IPS DF 19.7 (cell line): ENCODE results near the gene TTC33.
"Not testable (repeated sequence)": the region's sequence is repeated elsewhere in the genome, so short reads cannot be mapped to it uniquely, and the experiment has no call there.

ENCODE experiments used
- DNase-seq: peaks from one replicate; pipeline ENCODE4 v3.0.0-alpha.2; 2013; ENCODE audit warnings: low read depth, low spot score

Gene TTC33, protein sequence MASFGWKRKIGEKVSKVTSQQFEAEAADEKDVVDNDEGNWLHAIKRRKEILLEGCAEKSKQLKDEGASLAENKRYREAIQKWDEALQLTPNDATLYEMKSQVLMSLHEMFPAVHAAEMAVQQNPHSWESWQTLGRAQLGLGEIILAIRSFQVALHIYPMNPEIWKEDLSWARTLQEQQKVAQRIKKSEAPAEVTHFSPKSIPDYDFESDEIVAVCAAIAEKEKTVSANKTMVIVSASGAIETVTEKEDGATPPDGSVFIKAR

GRCh38 chr5:40755407-40756365 lies at the start of gene TTC33:
Gene TTC33 (minus strand): TSS chr5:40755961. CDS start chr5:40747018, 8,943 bp downstream.
- peak; percentile 76 for DNase-seq

- DNase-seq: no peak
Measured at GRCh38 chr5:40801771-40802562, 46.2 kb upstream of the TTC33 start.

GRCh38 chr5:40799258-40799657 lies 43.5 kb upstream of the TTC33 start:
- DNase-seq: no peak

GRCh38 chr5:40798801-40799210 lies 43.0 kb upstream of the TTC33 start:
- DNase-seq: no peak

GRCh38 chr5:40798012-40798800 lies 42.4 kb upstream of the TTC33 start, which contains the start of gene PRKAA1:
Gene PRKAA1 (minus strand): TSS chr5:40798374. CDS start chr5:40798189, 185 bp downstream.
- DNase-seq: peak; percentile 47

GRCh38 chr5:40797273-40798011 lies 41.7 kb upstream of the TTC33 start:
- DNase-seq: peak; percentile 42

DNA sequence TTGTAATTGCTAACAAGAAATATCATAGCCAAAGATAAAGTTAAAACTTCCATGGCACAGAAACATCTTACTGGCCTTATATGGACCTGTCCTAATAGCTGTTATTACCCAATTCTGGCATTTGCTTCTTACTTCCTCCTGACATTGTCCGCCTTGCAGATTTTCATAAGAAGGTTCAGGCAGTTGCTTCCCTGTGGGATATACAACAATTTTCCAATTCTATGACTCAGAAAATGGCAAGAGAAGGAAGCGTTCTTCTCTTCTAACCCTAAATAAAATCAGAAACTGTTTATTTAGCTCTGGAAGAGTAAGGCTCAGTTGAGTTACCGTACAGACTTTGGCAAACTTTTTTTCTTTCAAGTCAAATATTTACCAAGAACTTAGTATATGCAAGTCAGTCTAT lies 40.7 kb upstream of the TTC33 start:
- DNase-seq: no peak

DNA sequence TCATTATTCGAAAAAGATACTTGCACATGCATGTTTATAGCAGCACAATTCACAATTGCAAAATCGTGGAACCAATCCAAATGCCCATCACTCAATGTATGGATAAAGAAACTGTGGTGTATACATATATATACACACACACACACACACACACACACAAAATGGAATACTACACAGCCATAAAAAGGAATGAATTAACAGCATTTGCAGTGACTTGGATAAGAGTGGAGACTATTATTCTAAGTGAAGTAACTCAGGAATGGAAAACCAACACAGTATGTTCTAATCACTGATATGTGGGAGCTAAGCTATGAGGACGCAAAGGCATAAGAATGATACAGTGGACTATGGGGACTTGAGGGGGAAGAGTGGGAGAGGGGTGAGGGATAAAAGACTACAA lies 39.1 kb upstream of the TTC33 start:
- not testable (repeated sequence) for DNase-seq

DNA sequence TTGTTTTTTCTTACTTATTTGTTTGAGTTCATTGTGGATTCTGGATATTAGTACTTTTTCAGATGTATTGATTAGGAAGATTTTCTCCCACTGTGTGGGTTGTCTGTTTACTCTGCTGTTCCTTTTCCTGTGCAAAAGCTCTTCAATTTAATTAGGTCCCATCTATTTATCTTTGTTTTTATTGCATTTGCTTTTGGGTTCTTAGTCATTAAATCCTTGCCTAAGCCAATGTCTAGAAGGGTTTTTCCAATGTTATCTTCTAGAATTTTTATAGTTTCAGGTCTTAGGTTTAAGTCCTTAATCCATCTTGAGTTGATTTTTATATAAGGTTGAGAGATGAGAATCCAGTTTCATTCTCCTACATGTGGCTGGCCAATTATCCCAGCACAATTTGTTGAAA lies 38.6 kb upstream of the TTC33 start:
- DNase-seq: not testable (repeated sequence)

GRCh38 chr5:40792691-40793090 lies 36.9 kb upstream of the TTC33 start:
- DNase-seq: not testable (repeated sequence)

- DNase-seq: no peak
Measured at GRCh38 chr5:40791715-40792139, 36.0 kb upstream of the TTC33 start.

GRCh38 chr5:40790947-40791593 lies 35.3 kb upstream of the TTC33 start:
- DNase-seq: no peak

DNA sequence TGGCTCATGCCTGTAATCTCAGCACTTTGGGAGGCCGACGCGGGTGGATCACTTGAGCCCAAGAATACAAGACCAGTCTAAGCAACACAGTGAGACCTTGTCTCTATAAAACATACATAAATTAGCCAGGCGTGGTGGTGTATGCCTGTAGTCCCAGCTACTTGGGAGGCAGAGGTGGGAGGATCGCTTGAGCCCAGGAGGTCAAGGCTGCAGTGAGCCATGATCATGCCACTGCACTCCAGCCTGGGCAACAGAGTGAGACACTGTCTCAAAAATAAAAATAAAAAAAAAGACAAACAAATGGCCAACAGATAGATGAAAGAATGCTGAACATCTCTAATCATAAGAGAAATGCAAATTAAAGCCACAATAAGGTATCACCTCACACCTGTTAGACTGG lies 33.2 kb upstream of the TTC33 start:
- DNase-seq: not testable (repeated sequence)

DNA sequence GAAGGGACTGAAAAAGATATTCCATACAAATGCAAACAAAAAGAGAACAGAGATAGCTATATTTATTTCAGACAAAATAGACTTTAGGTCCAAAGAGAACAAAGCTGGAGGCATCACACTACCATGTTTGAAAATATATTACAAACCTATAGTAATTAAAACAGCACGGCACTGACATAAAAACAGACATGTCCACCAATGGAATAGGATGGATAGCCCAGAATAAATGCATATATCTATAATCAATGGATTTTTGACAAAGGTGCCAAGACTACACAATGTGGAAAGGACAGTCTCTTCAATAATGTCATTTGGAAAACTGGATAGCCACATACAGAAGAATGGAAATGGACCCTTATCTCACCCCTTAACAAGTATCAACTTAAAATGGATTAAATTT lies 32.2 kb upstream of the TTC33 start:
- DNase-seq: no peak

- DNase-seq: not testable (repeated sequence)
Measured at GRCh38 chr5:40786664-40787063, 30.9 kb upstream of the TTC33 start.

DNA sequence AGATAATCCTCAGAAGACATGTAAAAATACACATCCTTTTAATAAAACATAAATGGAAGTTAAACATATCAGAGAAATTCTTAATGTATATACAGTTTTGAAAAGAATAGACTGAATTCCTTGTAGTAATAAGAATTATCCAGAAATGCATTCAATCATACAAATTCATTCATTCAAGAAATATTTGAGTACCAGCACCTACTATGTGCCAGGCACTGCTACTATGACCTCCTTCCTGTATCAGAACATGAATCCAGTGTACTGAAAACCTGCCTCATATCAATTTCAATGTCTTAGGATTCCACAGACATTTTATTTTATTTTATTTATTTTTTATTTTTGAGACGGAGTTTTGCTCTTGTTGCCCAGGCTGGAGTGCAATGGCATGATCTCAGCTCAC lies 29.2 kb upstream of the TTC33 start:
- DNase-seq: no peak

DNA sequence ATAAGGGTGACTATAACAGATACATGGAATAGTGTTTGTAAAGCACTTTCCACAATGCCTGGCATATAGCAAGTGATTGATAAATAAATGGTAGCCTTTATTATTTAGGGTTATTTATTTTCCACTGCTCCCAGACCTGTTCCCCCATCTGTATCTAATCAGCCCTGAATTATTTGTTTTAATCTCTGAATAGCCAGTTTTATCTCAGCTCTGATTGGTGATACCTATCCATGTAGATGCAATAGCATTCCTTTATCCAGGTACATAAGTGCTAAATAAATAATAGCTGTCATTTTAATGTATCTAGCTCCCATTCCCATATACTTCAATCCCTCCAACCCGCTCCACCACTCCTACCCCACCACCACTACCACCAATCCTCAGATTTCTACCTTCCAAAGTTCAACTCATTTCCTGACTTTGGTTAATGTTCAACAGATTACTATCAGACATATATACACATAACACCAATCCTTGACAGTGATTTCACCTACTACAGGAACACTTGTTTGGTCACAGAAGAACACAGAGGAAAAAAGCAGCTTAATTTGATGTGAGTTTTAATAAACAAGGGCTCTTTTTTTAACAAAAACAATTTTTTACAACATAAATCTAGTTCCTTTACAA lies 28.4 kb upstream of the TTC33 start:
- no peak for DNase-seq

- DNase-seq: no peak
Measured at GRCh38 chr5:40781843-40782409, 26.2 kb upstream of the TTC33 start.

DNA sequence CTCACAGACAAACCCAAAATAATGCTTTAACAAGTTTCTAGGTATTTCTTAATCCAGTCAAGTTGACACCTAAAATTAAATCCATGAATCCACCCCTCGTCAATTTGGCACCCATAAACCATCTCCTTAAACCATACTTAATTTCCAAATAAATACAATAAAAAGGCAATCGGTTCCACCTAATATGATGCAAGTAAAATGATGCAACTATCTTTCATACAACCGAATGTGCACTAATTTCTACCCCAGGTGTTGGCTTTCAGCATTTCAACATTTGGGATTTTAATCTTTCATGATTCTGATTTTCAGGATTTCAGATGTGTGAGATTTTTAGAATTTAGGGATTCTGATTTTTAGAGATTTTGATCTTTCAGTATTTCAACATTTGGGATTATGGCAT lies 25.1 kb upstream of the TTC33 start:
- DNase-seq: no peak
